Right atrium auricular region (tissue), 2 donors: ENCODE measurements around the gene RFX8. TPM values are rescaled to one million over a fixed set of nuclear protein-coding genes. Genes with fewer than 3 reads are reported as not detected.
"Not testable (repeated sequence)": the region's sequence is repeated elsewhere in the genome, so short reads cannot be mapped to it uniquely, and the experiment has no call there.

Experiments
- DNase-seq: peaks from one replicate; pipeline ENCODE4 v3.0.0-alpha.2; 2019; ENCODE audit warnings: low spot score
- H3K27ac ChIP-seq, 2 donors: fragments of 200-600 bp; sonication (generic); 1 replicate in 1 of 2; 2 replicates in 1 of 2; pipeline ENCODE4 v1.5.1; 2016 to 2019
- H3K27me3 ChIP-seq, 2 donors: fragments of 200-600 bp; sonication (generic); one replicate each; pipeline versions ENCODE4 v1.5.1 to v1.6.0; 2017 to 2019
- H3K36me3 ChIP-seq: fragments of 200-600 bp; sonication (generic); one replicate; pipeline ENCODE4 v1.5.1; 2016
- H3K4me1 ChIP-seq, 2 donors: fragments of 200-600 bp; sonication (generic); one replicate each; pipeline versions ENCODE4 v1.5.1 to v1.6.0; 2017 to 2019
- H3K4me3 ChIP-seq, 2 donors: fragments of 200-600 bp; sonication (generic); 1 replicate in 1 of 2; 2 replicates in 1 of 2; pipeline ENCODE4 v1.5.1; 2017 to 2019; ENCODE audit warnings: mild to moderate bottlenecking in 1 of 2, moderate library complexity in 1 of 2
- H3K9me3 ChIP-seq, 2 donors: fragments of 200-600 bp; sonication (generic); one replicate each; pipeline ENCODE4 v1.5.1; 2019
- total RNA-seq, 2 donors: library from RNA; depleted of rRNA; stranded (reverse); fragments of >200 nt; gene quantifications; one replicate each; pipeline ENCODE4 v1.1.0, GENCODE V29; 2016
- TF ChIP-seq, protein P1 (sequence below), 2 donors: fragments of 200-600 bp; sonication (generic); IDR thresholded peaks; one replicate each; pipeline ENCODE4 v1.5.1; 2019; ENCODE audit warnings: antibody characterized with exemption in 2 of 2

The RFX8 gene
- total RNA-seq, 2 donors from 2014 or later: 0.35 TPM; not detected in 1

DNA sequence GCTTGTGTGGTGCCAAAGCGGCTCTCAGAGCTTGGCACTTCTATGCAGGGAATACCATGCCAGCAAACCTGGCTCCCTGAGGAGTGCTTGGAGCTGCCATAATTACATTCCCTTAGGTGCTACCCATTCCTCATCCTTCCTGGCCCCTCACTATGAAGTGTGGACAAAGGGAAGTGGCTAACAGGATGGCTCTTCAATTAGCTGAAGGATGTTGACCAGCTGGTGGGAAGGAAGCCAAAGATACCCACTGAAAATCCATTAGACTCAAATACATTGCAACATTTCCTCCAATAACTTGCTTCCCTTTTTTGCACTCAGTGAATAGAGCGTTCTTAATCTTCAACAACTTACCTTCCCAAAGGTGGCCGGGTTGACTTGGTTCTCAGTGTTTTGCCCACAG, 8.5 kb downstream of the RFX8 start:
- TF ChIP-seq, protein P1, sequence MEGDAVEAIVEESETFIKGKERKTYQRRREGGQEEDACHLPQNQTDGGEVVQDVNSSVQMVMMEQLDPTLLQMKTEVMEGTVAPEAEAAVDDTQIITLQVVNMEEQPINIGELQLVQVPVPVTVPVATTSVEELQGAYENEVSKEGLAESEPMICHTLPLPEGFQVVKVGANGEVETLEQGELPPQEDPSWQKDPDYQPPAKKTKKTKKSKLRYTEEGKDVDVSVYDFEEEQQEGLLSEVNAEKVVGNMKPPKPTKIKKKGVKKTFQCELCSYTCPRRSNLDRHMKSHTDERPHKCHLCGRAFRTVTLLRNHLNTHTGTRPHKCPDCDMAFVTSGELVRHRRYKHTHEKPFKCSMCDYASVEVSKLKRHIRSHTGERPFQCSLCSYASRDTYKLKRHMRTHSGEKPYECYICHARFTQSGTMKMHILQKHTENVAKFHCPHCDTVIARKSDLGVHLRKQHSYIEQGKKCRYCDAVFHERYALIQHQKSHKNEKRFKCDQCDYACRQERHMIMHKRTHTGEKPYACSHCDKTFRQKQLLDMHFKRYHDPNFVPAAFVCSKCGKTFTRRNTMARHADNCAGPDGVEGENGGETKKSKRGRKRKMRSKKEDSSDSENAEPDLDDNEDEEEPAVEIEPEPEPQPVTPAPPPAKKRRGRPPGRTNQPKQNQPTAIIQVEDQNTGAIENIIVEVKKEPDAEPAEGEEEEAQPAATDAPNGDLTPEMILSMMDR (IDR thresholded peaks at IDR 0.05): no peak
- H3K4me1 ChIP-seq: peaks cover 0 to 13% of the 10 kb centered on the region in 2 donors
- no peaks in the 10 kb centered on the region for H3K9me3 ChIP-seq
- no peak overlapping the region for H3K4me3 ChIP-seq
- H3K36me3 ChIP-seq: no peaks in the 10 kb centered on the region
- H3K27me3 ChIP-seq: no peaks in the 10 kb centered on the region
- DNase-seq: no peak
- H3K27ac ChIP-seq: no peak overlapping the region

DNA sequence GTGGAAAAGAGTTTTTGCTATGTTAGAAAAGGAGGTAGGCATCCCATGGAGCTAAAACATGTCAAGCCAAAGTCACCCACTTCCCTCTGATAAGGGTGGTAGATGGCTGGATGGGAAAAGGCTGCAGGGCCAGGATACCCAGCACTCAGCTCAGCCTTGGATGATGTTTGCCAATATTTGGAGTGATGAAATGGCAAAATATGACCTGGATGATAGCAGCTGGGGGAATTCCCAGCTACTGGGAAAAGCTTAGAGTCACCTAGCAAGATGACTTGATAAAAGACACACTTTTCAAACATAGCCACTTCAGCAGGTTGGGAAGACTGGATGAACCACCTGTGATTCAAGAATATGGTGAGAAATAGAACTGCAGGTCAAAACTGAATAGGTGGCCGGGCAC, 10.1 kb downstream of the RFX8 start:
- peaks cover 0 to 13% of the 10 kb centered on the region in 2 donors for H3K4me1 ChIP-seq
- H3K36me3 ChIP-seq: no peaks in the 10 kb centered on the region
- H3K27ac ChIP-seq: no peak overlapping the region
- H3K27me3 ChIP-seq: no peaks in the 10 kb centered on the region
- TF ChIP-seq, protein P1 (IDR thresholded peaks at IDR 0.05): no peak
- H3K4me3 ChIP-seq: no peak overlapping the region
- H3K9me3 ChIP-seq: no peaks in the 10 kb centered on the region
- no peak for DNase-seq

DNA sequence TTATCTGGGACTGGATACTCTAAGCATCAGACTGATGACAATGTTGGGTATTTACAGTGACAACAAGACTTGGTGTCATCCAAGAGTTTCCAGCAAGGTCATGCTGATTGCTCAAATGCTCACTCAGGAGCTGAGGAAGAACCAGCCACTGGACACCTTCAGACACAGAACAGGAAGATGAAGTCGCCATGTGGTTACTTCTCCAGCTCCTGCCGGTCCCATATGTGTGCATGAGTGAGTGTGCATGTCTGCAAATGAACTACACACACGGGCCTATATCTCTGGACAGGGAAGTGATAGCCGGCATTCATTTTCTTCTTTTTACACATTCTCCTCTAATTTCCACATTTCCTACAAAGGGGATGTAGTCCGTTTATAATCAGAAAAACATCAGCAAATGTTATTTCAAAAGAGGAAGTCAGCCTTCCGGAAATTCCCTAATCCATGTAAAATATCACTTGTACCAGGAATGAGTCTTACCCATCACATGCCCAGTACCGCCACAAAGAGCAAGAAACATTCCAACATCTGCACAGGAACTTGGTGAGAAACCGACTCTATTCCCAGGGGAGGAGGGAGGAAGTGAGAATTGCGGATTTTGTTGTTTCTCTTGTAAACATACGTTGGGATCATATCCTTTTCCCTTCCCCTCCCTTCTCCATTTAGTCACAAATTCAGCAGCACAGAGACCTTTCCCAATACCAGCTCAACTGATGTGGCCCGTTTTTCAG, 10.8 kb downstream of the RFX8 start:
- no peak overlapping the region for H3K4me3 ChIP-seq

DNA sequence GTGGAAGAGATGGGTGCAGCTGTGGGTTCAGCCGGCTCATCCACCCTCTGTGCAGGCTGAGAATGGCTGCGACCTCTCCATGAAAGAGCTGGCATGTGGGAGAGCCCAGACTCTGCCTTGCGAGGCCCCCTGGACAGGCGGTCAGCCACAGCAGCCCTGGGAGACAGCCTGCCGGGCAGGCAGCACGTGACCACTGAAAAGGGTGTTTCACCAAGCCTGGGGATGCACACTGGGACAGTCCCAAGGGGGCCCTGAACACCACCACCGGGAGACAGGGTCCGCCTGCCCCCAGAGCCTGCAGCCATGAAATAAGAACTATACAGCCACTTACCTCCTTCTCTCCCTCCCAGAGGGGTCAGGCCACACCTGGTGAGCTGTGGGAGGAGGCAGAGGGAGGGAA, 11.5 kb downstream of the RFX8 start:
- no peak for DNase-seq
- H3K27ac ChIP-seq: no peak overlapping the region
- TF ChIP-seq, protein P1 (IDR thresholded peaks at IDR 0.05): no peak
- H3K36me3 ChIP-seq: no peaks in the 10 kb centered on the region
- no peak overlapping the region for H3K4me3 ChIP-seq
- no peaks in the 10 kb centered on the region for H3K9me3 ChIP-seq
- H3K4me1 ChIP-seq: peaks cover 0 to 13% of the 10 kb centered on the region in 2 donors
- no peaks in the 10 kb centered on the region for H3K27me3 ChIP-seq

More for the DNA sequence above, 10.8 kb downstream of the RFX8 start:
- Histone ChIP-seq H3K9me3 (no peaks in the 10 kb centered on the region), H3K27ac (no peak overlapping the region), H3K4me1 (peaks cover 0 to 13% of the 10 kb centered on the region in 2 donors), H3K27me3 (no peaks in the 10 kb centered on the region), H3K36me3 (no peaks in the 10 kb centered on the region)
- TF ChIP-seq, protein P1 (IDR thresholded peaks at IDR 0.05): no peak
- no peak for DNase-seq

DNA sequence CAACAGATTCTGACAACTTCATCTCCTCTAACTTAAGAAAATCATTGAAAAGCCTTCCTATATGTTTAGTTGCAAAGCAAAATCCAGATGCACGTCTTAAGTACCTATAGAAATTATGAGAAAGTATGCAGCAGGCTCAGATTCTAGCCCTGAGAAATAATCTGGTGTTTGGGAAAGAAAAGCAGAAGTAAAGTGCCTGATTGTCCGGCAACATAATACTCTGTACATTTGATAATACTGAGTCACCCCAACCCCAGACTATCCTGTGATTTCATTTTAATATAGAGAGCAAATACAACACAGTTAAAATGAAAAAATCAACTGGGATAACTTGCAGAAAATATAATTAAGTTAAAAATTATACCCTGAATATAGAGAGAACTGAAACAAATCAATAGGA, 13.5 kb downstream of the RFX8 start:
- H3K4me1 ChIP-seq: peaks cover 0 to 13% of the 10 kb centered on the region in 2 donors
- H3K4me3 ChIP-seq: no peak overlapping the region
- H3K36me3 ChIP-seq: no peaks in the 10 kb centered on the region
- no peak overlapping the region for H3K27ac ChIP-seq
- no peaks in the 10 kb centered on the region for H3K9me3 ChIP-seq
- no peaks in the 10 kb centered on the region for H3K27me3 ChIP-seq
- TF ChIP-seq, protein P1 (IDR thresholded peaks at IDR 0.05): no peak
- DNase-seq: no peak

DNA sequence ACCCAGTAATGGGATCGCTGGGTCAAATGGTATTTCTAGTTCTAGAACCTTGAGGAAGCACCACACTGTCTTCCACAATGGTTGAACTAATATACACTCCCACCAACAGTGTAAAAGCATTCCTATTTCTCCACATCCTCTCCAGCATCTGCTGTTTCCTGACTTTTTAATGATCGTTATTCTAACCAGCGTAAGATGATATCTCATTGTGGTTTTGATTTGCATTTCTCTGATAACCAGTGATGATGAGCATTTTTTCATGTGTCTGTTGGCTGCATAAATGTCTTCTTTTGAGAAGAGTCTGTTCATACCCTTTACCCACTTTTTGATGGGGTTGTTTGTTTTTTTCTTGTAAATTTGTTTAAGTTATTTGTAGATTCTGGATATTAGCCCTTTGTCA, 20.5 kb downstream of the RFX8 start:
- H3K27me3 ChIP-seq, H3K4me3 ChIP-seq, H3K4me1 ChIP-seq, H3K9me3 ChIP-seq, H3K27ac ChIP-seq, H3K36me3 ChIP-seq, DNase-seq: not testable (repeated sequence)
